Measurements from ENCODE around the gene ALDH2.
"Not testable (repeated sequence)": the region's sequence is repeated elsewhere in the genome, so short reads cannot be mapped to it uniquely, and the experiment has no call there.

The ALDH2 gene

GRCh38 chr12:111758120-111758561 lies 8.6 kb upstream of the ALDH2 start:
- DNase-seq (ENCODE audit: low read depth in 1 of 2, low spot score in 1 of 2), result no peak

DNA sequence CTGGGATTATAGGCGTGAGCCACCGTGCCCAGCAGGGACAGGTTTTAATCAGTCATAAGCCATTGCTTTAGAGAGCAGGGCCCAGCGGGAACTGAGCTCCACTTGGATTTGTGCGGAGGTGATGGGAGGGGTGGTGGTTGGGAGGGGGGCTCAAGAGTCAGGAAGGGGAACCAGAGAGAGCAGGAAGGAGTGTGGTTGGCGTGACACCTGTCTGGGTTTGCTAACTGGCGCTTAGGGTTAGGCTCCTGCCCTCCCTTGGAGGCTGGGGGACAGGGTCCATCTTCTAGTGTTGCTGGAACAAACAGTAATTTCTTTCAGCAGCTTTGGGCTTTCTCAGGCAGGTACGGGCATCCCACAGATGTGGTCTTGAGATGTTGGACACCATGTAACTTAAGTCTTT lies 7.5 kb upstream of the ALDH2 start:
- no peak for DNase-seq (ENCODE audit: low read depth in 1 of 2, low spot score in 1 of 2)

DNA sequence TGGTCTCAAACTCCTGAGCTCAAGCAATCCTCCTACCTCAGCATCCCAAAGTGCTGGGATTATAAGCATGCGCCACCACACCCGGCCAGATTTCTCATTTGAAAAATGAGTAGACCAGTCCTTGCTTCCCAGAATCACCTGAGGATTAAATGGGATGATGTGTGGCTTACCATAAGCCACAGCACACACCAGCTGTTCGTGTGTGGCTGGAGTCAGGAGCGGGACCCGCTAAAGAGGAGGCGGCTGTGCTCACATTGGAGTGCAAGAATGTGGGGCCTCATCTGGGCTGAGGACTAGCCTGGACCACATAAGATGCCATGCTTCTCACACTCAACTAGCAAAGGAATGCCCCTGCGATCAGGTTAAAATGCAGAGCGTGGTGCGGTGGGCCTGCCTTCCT lies 6.7 kb upstream of the ALDH2 start:
- DNase-seq (ENCODE audit: low read depth in 1 of 2, low spot score in 1 of 2), result no peak

GRCh38 chr12:111761099-111761498 lies 5.6 kb upstream of the ALDH2 start:
- no peak for DNase-seq (ENCODE audit: low read depth in 1 of 2, low spot score in 1 of 2)

GRCh38 chr12:111761706-111762105 lies 5.0 kb upstream of the ALDH2 start:
- no peak for DNase-seq (ENCODE audit: low read depth in 1 of 2, low spot score in 1 of 2)

DNA sequence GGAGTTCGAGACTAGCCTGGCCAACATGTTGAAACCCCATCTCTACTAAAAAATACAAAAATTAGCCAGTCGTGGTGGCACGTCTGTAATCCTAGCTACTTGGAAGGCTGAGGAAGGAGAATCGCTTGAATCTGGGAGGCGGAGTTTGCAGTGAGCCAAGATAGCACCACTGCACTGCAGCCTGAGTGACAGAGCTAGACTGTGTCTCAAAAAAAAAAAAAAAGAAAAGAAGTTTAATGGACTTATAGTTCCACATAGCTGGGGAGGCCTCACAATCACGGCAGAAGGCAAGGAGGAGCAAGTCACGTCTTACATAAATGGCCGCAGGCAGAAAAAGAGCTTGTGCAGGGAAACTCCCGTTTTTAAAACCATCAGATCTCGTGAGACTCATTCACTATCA lies 3.2 kb upstream of the ALDH2 start:
- not testable (repeated sequence) for DNase-seq (ENCODE audit: low read depth in 1 of 2, low spot score in 1 of 2)

- DNase-seq (ENCODE audit: low read depth in 1 of 2, low spot score in 1 of 2), result no peak
Measured at GRCh38 chr12:111764120-111764821, 2.5 kb upstream of the ALDH2 start.

DNA sequence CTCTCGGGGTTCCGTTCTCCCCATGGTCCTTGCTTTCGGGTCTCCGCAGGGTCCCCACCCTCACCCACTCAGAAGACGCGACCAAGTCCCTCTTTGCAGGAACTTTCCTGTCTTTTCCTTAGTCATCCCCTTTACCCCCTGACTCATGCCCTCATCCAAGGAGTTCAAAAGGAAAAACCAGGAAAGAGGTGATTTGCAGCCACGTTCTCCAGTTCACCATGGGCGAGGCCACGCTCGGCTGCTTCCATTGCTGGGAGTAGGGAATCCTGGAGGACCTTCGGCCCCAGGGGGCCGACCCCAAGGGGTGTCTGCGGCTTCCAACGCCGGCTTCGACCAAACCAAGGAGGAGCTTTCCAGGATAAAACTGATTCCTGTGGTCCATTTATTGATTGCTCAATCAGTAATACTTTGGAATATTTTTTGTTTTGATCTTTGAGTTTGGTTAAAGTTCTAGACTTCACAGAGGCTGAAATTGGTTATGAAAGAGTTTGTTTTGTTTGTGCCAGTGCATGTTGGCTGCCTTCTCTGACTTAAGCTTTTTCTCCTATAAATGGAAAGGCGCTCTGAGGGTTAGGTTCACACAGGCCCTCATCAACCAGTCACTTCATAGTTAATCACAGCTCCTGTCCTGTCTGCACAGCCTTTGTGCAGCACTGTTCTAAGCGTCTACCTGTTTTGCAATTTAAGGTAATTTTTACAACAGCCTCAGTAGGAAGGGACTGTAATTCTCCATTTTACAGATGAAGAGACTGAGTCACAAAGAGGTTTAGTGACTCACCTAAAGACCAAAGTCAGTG lies 827 bp downstream of the ALDH2 start:
- no peak for DNase-seq (ENCODE audit: low read depth in 1 of 2, low spot score in 1 of 2)

DNA sequence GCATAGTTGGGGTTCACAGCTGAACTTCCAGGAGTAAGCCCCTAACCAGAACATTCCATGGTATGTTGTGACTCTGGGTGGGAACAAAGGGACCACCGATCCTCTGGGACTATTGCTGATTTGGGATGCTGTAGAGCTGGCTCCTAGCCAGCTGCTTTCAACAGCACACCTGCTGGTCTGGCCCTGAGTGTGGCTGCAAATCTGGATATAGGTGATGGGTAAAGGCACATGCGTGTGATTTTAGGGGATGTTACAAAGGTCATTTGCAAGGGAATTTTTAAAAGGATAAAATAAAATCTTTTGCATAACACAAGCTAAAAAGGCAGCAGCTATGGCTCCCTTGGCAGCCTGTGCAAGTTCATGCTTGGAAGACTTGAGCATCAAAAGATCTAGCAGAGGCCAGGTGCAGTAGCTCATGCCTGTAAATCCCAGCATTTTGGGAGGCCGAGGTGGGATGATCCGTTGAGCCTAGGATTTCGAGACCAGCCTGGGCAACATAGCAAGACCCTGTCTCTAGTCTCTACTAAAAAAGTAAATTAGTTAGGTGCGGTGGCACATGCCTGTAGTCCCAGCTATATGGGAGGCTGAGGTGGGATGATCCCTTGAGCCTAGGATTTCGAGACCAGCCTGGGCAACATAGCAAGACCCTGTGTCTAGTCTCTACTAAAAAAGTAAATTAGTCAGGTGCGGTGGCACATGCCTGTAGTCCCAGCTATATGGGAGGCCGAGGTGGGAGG lies 1.6 kb downstream of the ALDH2 start:
- DNase-seq (ENCODE audit: low read depth in 1 of 2, low spot score in 1 of 2), result no peak

DNA sequence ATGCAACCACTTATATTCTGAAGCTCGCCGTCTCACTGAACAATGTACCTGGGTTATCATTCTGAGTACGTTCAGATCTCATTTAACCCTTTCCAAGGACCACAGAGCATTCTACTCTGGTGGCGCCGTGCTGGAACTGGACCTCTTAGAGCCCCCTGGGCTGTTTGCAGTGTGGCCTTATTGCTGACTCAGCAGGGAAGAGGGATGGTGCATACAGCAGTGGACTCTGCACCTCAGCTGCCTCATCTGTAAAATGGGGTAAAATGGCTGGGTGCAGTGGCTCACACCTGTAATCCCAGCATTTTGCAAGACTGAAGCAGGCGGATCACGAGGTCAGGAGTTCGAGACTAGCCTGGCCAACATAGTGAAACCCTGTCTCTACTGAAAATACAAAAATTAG lies 2.9 kb downstream of the ALDH2 start:
- no peak for DNase-seq (ENCODE audit: low read depth in 1 of 2, low spot score in 1 of 2)

DNA sequence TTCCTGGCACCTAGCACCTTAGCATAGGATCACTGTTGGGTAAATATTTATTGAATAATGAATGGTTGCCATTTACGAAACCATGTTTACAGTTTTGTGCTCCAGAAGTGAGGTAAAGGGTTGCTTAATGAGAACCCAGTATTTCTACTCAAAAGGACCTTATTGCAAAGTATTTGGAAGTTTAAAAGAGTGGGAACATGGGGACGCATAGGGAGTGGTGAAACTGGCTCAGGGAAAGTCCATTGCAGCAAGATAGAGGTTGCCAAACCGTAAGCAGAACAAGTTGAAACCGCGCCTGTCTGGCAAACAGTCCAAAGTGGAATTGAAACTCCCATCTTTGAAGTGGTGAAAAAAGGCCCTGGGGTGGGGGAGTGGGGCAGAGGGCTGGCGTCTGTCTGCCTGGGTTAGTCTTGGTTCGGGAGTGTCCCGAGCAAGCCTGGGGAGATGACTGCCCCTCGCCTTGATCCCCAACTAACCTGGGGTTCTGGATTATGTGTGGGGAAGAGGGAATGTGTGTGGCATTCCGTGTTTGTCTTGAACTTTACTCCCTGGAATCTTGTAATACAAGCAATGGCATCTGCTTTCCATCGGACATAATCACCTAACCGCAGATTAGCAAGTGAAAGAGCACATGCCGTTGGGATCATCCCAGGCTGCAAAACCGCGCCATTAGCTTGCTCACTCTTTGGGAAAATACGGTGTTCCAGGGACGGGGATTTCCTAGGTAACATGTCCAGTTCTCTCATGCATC lies 7.2 kb downstream of the ALDH2 start:
- no peak for DNase-seq (ENCODE audit: low read depth in 1 of 2, low spot score in 1 of 2)

- no peak for DNase-seq (ENCODE audit: low read depth in 1 of 2, low spot score in 1 of 2)
Measured at GRCh38 chr12:111775205-111776193, 8.8 kb downstream of the ALDH2 start.

DNA sequence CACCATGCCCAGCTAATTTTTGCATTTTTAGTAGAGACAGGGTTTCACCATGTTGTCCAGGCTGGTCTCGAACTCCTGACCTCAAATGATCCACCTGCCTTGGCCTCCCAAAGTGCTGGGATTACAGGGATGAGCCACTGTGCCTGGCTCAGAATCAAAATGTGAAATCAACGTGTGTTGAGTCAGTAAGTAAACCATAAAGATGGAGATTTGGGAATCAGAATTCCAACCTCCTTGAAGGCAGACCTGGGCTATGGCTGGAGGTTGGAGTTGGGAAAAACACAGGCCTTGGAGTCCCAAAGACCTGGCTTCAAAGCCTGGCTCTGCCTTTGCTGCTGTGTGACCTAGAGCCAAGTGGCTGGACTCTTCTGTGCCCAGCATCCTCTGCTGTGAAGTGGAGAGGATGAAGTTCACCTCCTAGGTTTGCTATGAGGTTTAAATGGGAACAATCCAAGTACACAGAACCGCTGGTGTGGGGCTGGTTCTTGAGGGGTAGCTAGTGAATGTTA lies 10.2 kb downstream of the ALDH2 start:
- no peak for DNase-seq (ENCODE audit: low read depth in 1 of 2, low spot score in 1 of 2)

DNA sequence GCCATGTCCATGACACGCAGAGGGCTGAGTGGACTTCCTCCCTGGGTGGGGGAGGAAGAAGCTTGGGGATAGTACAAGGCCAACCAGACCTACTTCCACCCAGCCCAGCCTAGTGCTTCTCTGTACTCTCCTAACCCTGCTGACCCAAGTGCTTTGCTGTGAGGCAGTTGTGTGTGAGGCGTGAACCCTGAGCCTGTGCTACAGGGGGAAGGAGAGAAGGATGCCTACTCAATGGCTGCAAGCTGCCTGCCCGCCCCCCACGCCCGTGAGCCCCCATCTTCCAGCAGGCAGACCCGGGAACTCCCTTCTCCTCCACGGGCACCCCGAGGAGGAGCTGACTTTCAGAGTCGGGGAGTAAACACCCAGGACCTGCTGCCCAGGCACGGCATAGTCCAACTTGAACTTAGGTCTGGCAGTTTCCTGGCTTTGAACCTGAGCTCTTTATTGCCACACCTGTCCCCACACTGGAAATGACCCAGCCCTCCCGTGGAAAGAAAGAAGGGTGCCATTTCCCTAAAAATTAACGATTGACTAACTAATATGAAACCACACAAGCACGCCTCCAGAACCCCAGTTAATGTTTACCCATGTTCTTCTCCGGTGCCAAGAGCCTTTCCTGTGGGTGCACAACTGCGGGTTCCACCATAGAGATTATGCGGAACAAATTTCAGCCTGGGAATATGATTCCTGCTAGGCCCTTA lies 10.8 kb downstream of the ALDH2 start:
- DNase-seq (ENCODE audit: low read depth in 1 of 2, low spot score in 1 of 2), result no peak

DNA sequence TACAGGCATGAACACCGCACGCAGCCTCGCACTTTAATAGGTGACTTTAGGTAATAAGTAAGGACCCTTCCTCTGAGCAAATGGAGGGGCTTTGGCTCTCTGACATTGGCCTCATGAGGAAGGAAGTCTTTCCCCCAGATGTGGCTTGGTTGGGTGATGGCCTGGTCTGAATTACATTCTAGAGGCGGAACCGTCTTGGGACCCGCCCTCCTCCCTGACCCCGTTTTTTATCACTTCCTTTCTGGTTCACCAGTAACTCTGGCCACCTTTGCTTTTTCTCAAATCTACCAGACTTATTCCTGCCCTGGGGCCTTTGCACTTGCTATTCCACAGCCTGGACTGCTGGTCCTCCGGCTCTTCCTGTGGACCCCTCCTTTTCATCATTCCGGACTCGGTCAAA lies 13.4 kb downstream of the ALDH2 start:
- no peak for DNase-seq (ENCODE audit: low read depth in 1 of 2, low spot score in 1 of 2)

GRCh38 chr12:111780615-111781014 lies 13.9 kb downstream of the ALDH2 start:
- no peak for DNase-seq (ENCODE audit: low read depth in 1 of 2, low spot score in 1 of 2)

DNA sequence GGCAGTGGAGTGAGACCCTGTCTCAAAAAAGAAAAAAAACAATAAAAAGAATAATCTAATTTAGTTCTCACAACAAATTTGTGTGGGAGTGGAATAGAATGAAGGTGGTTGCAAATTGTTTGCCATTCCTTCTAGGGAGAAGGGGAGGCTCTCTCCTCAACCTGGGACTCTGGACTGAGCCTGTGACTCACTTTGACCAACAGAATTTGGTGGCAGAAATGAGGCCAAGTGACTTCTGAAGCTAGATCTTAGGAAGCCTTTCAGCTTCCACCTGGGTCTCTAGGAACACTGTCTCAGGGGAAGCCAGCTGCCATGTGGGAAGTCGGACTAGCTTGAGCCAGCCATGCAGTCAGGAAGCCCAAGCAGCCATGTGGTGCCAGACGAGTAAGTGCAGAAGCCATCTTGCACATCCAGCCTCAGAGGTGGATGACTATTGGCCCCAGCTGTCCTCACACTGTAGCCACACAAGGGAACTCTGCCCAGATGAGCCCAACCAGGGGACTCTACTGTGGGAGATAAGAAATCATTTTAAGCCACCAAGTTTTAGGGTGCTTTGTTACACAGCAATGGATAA lies 14.4 kb downstream of the ALDH2 start:
- DNase-seq (ENCODE audit: low read depth in 1 of 2, low spot score in 1 of 2), result no peak

DNA sequence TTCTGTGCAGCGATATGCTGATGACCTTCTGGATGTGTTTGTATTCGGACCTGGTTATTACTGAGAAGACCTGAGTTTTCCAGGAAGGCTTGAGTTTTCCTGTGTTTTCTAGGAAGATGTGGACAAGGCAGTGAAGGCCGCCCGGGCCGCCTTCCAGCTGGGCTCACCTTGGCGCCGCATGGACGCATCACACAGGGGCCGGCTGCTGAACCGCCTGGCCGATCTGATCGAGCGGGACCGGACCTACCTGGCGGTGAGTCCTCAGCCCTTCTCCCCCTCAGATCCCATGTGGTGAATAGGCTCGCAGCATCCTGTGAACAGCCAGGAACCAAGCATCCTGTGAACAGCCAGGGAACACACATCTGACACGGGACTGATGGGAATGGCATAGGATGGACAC lies 16.3 kb downstream of the ALDH2 start:
- no peak for DNase-seq (ENCODE audit: low read depth in 1 of 2, low spot score in 1 of 2)

- no peak for DNase-seq (ENCODE audit: low read depth in 1 of 2, low spot score in 1 of 2)
Measured at GRCh38 chr12:111784953-111785352, 18.2 kb downstream of the ALDH2 start.
